Panc1 (cell line): ENCODE results near the gene GANC. TPM values are rescaled to one million over a fixed set of nuclear protein-coding genes. Genes with fewer than 3 reads are reported as not detected.

ENCODE experiments used
- ATAC-seq: fragments of 200-7000 bp; cut with Tn5 transposase; 2 replicates; pipeline ENCODE4 v1.9.1; 2020; ENCODE audit warnings: mild to moderate bottlenecking, moderate library complexity
- BruUV-seq: library from RNA; stranded (reverse); fragments of 400-500 nt; replicated peaks from 2 replicates; lab custom pipeline; 2021; lab: Mats Ljungman, UMichigan
- CTCF ChIA-PET: fragments of 300-600 bp; sonication (Branson Sonifier 250); formaldehyde crosslinking; loops from one replicate; lab custom pipeline; 2022; ENCODE audit warnings: antibody characterized with exemption; lab: Charles Lee
- POLR2A ChIA-PET: fragments of 300-600 bp; sonication (Branson Sonifier 250); formaldehyde crosslinking; loops from one replicate; lab custom pipeline; 2022; ENCODE audit warnings: antibody characterized with exemption; lab: Charles Lee
- DNase-seq: peaks from one replicate; pipeline ENCODE4 v3.0.0-alpha.2; 2010; ENCODE audit warnings: low read depth, low spot score
- H3K27ac ChIP-seq: 2 replicates; pipeline ENCODE4 v1.5.1; 2011; ENCODE audit warnings: mild to moderate bottlenecking, low read length, inconsistent platforms
- H3K27me3 ChIP-seq: fragments of 200-500 bp; sonication (Bioruptor generic); 2 replicates; pipeline ENCODE4 v1.6.0; 2014; ENCODE audit warnings: low read length, inconsistent platforms; ENCODE audit not compliant: control insufficient read depth, insufficient read depth
- H3K36me3 ChIP-seq: fragments of 200-500 bp; sonication (Bioruptor generic); 2 replicates; pipeline ENCODE4 v1.5.1; 2014; ENCODE audit warnings: inconsistent platforms, mild to moderate bottlenecking, low read length, moderate library complexity; ENCODE audit not compliant: control insufficient read depth, insufficient read depth
- H3K4me1 ChIP-seq: 2 replicates; pipeline ENCODE4 v1.5.1; 2011; ENCODE audit warnings: inconsistent platforms, mild to moderate bottlenecking, low read length, moderate library complexity; ENCODE audit not compliant: control insufficient read depth, insufficient read depth
- H3K4me3 ChIP-seq, 2 experiments: 2 replicates each; pipeline ENCODE4 v1.5.1; 2011 to 2012; ENCODE audit warnings: low read depth in 2 of 2, low read length in 2 of 2, mild to moderate bottlenecking in 2 of 2, inconsistent platforms in 1 of 2, moderate library complexity in 1 of 2
- H3K9me3 ChIP-seq: fragments of 200-500 bp; sonication (Bioruptor generic); 2 replicates; pipeline ENCODE4 v1.5.1; 2014; ENCODE audit warnings: low read depth, mild to moderate bottlenecking, inconsistent platforms, low read length, moderate library complexity; ENCODE audit not compliant: control insufficient read depth, insufficient read depth
- POLR2AphosphoS5 ChIP-seq: IDR thresholded peaks from 2 replicates; pipeline ENCODE4 v1.6.1; 2012; ENCODE audit warnings: mild to moderate bottlenecking, low read depth, low read length, moderate library complexity
- SIN3A ChIP-seq: IDR thresholded peaks from 2 replicates; pipeline ENCODE4 v1.6.1; 2012; ENCODE audit warnings: low read depth, mild to moderate bottlenecking, low read length, moderate library complexity, borderline replicate concordance; ENCODE audit not compliant: insufficient read depth
- TCF7L2 ChIP-seq: IDR thresholded peaks from 2 replicates; pipeline ENCODE4 v1.6.1; 2011; ENCODE audit warnings: mild to moderate bottlenecking, low read depth, low read length, inconsistent platforms
- in situ Hi-C: cut with HindIII; loops from 2 replicates; pipeline ENCODE4 v1.10.0; 2016; ENCODE audit warnings: low sequenced_read_pairs, low pct_unique_long_range_greater_than_20kb
- intact Hi-C: fragments of 100-400 bp; cut with micrococcal nuclease; formaldehyde crosslinking; loops from one replicate; pipeline ENCODE4 v1.10.0; 2022; ENCODE audit not compliant: unreplicated experiment
- total RNA-seq: library from RNA; stranded (reverse); gene quantifications from one replicate; pipeline ENCODE4 v1.2.1, GENCODE V29; 2021; ENCODE audit not compliant: unreplicated experiment
- TF ChIP-seq, protein P1 (sequence below), 2 experiments: IDR thresholded peaks; 2 replicates each; pipeline ENCODE4 v1.6.1; 2011 to 2012; ENCODE audit warnings: low read depth in 2 of 2, control low read depth in 1 of 2, low read length in 1 of 2, mild to moderate bottlenecking in 1 of 2, moderate library complexity in 1 of 2; ENCODE audit not compliant: insufficient read depth in 1 of 2
- TF ChIP-seq, protein P2 (sequence below): fragments of 450-650 bp; IDR thresholded peaks from 2 replicates; pipeline ENCODE4 v1.5.1; 2017; ENCODE audit warnings: mild to moderate bottlenecking

GANC gene
- total RNA-seq, 1 experiment from 2014 or later: 21.1 TPM

DNA sequence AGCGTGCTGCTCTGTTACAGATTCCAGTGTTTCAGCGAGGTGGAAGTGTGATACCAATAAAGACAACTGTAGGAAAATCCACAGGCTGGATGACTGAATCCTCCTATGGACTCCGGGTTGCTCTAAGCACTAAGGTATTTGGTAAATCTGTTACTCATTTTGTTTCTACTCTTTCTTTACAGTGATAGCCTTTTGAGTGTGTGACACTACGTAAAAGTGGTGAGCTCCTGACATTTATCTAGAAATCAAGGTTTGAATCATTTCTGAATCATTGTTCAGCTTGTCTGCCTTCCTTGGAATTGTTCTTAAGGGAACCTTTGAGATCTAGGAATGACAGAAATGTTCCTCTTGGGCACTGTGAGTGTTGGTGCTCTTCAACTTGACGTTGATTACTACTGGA lies 75.1 kb downstream of the GANC start:
- ChIA-PET CTCF (no interaction called here), POLR2A (no interaction called here)
- no peak overlapping the region for H3K4me3 ChIP-seq
- intact Hi-C loops (no loop called here), in situ Hi-C loops (no loop called here)
- H3K9me3 ChIP-seq: no peaks in the 10 kb centered on the region
- H3K4me1 ChIP-seq: no peaks in the 10 kb centered on the region
- H3K27ac ChIP-seq: no peak overlapping the region
- ATAC-seq (no peak), DNase-seq (no peak)
- no peak for TF ChIP-seq POLR2AphosphoS5
- TF ChIP-seq SIN3A: no peak
- no peak for TF ChIP-seq TCF7L2
- TF ChIP-seq, protein P1, sequence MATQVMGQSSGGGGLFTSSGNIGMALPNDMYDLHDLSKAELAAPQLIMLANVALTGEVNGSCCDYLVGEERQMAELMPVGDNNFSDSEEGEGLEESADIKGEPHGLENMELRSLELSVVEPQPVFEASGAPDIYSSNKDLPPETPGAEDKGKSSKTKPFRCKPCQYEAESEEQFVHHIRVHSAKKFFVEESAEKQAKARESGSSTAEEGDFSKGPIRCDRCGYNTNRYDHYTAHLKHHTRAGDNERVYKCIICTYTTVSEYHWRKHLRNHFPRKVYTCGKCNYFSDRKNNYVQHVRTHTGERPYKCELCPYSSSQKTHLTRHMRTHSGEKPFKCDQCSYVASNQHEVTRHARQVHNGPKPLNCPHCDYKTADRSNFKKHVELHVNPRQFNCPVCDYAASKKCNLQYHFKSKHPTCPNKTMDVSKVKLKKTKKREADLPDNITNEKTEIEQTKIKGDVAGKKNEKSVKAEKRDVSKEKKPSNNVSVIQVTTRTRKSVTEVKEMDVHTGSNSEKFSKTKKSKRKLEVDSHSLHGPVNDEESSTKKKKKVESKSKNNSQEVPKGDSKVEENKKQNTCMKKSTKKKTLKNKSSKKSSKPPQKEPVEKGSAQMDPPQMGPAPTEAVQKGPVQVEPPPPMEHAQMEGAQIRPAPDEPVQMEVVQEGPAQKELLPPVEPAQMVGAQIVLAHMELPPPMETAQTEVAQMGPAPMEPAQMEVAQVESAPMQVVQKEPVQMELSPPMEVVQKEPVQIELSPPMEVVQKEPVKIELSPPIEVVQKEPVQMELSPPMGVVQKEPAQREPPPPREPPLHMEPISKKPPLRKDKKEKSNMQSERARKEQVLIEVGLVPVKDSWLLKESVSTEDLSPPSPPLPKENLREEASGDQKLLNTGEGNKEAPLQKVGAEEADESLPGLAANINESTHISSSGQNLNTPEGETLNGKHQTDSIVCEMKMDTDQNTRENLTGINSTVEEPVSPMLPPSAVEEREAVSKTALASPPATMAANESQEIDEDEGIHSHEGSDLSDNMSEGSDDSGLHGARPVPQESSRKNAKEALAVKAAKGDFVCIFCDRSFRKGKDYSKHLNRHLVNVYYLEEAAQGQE (IDR thresholded peaks at IDR 0.05; ENCODE audit: insufficient read depth in 1 of 2, low read depth in 2 of 2, low read length in 1 of 2): no peak
- no TSS peak for BruUV-seq
- no peaks in the 10 kb centered on the region for H3K36me3 ChIP-seq
- H3K27me3 ChIP-seq: no peaks in the 10 kb centered on the region

DNA sequence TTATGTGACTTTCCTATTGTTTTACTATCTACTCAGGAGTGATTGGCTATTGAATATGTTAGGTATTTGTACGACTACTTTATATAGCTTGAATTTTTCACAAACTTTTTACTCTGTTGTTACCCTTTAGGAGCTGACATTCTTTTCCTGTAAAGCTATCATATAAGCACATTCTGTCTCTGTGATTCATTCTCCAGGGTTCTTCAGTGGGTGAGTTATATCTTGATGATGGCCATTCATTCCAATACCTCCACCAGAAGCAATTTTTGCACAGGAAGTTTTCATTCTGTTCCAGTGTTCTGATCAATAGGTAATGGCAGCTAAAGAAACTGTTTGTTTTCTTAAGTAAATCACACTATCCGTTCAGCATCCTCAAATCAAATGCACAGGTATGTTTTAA lies 76.2 kb downstream of the GANC start:
- ChIA-PET POLR2A (no interaction called here), CTCF (no interaction called here)
- no peaks in the 10 kb centered on the region for H3K4me1 ChIP-seq
- DNase-seq (no peak), ATAC-seq (no peak)
- intact Hi-C loops: no loop called here
- BruUV-seq: no TSS peak
- H3K9me3 ChIP-seq: no peaks in the 10 kb centered on the region
- no peak for TF ChIP-seq TCF7L2
- TF ChIP-seq, protein P1 (IDR thresholded peaks at IDR 0.05; ENCODE audit: insufficient read depth in 1 of 2, low read depth in 2 of 2, low read length in 1 of 2): no peak
- TF ChIP-seq, protein P2, sequence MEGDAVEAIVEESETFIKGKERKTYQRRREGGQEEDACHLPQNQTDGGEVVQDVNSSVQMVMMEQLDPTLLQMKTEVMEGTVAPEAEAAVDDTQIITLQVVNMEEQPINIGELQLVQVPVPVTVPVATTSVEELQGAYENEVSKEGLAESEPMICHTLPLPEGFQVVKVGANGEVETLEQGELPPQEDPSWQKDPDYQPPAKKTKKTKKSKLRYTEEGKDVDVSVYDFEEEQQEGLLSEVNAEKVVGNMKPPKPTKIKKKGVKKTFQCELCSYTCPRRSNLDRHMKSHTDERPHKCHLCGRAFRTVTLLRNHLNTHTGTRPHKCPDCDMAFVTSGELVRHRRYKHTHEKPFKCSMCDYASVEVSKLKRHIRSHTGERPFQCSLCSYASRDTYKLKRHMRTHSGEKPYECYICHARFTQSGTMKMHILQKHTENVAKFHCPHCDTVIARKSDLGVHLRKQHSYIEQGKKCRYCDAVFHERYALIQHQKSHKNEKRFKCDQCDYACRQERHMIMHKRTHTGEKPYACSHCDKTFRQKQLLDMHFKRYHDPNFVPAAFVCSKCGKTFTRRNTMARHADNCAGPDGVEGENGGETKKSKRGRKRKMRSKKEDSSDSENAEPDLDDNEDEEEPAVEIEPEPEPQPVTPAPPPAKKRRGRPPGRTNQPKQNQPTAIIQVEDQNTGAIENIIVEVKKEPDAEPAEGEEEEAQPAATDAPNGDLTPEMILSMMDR: no peak
- no peak for TF ChIP-seq SIN3A
- no peak for TF ChIP-seq POLR2AphosphoS5
- H3K27ac ChIP-seq: no peak overlapping the region
- in situ Hi-C loops: no loop called here
- H3K36me3 ChIP-seq: no peaks in the 10 kb centered on the region
- no peak overlapping the region for H3K4me3 ChIP-seq
- H3K27me3 ChIP-seq: no peaks in the 10 kb centered on the region
